NCI-H1092 treated with DMSO at 0.1 percent for 48 hours (cell line): ENCODE data around the gene CNTNAP2.
"Not testable (repeated sequence)": the region's sequence is repeated elsewhere in the genome, so short reads cannot be mapped to it uniquely, and the experiment has no call there.

Experiments used
- DNase-seq: peaks from one replicate; lab custom pipeline; 2025; lab: John Stamatoyannopoulos, UW

CNTNAP2 gene

GRCh38 chr7:148445260-148446044 lies 2328.9 kb downstream of the CNTNAP2 start:
- DNase-seq: no peak

- DNase-seq: no peak
Measured at GRCh38 chr7:148447221-148447849, 2330.7 kb downstream of the CNTNAP2 start.

GRCh38 chr7:148451526-148451925 lies 2334.9 kb downstream of the CNTNAP2 start:
- DNase-seq: not testable (repeated sequence)

- DNase-seq: no peak
Measured at GRCh38 chr7:148456351-148456750, 2339.8 kb downstream of the CNTNAP2 start.

- DNase-seq: no peak
Measured at GRCh38 chr7:148457310-148457921, 2340.8 kb downstream of the CNTNAP2 start.

DNA sequence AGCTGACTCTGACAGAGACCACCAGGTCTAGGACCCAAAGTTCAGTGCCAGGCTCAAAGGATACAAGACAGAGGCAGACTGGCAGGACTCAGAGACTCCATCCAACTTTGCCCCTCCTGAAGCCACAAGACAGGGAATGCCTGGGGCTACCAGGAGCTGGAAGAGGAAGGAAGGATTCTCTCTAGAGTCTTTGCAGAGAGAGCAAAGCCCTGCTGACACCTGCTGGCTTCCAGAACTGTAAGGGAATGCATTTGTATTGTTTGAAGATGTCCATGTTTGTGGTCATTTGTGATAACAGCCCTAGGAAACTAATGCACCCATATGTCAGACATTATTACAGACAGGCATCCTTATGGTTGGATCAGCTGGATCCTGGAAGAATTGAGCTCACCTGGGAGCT lies 2341.7 kb downstream of the CNTNAP2 start:
- no peak for DNase-seq

DNA sequence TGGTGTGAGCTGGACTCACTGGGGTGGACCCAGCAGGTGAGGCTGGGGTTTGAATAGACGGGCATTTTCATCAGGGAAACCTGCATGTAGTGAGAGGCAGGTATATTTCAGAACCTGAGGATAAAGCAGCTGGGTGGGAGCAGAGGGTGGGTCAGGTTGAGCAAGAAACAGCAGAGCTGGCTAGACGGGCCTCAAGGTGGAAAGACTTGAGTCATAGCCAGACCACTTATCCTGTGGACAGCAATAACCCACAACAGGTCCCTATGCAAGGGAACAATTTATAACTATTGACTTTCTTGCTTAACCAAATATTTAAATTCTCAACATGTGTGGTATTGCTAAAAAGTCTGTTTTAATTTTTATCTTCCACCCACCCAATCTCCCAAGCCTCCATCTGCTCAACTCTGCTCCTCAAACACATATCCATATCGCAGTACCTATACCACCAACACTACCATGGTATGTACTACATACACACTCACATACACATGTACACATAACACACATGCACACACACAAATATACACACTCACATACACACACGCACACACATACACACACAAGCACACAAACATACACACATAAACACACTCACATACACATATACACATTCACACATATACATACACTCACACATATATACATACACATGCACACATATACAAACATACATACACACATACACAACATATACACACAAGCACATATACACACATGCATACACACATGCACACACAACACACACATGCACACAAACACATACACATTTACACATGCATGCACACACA lies 2345.0 kb downstream of the CNTNAP2 start:
- no peak for DNase-seq

GRCh38 chr7:148462774-148463173 lies 2346.2 kb downstream of the CNTNAP2 start:
- DNase-seq: not testable (repeated sequence)

DNA sequence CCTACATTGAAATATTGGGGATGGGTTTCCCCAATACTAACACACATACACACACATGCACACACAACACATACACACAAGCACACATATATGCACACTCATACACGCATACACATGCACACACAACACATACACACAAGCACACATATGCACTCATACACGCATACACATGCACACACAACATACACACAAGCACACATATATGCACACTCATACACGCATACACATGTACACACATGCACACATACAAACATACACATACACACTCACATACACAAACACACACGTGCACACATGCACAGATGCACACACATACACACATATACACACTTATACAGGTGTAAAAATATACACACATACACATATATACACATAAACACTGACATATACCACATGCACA lies 2346.6 kb downstream of the CNTNAP2 start:
- no peak for DNase-seq

GRCh38 chr7:148464947-148465346 lies 2348.3 kb downstream of the CNTNAP2 start:
- DNase-seq: no peak

GRCh38 chr7:148465441-148465840 lies 2348.8 kb downstream of the CNTNAP2 start:
- not testable (repeated sequence) for DNase-seq

DNA sequence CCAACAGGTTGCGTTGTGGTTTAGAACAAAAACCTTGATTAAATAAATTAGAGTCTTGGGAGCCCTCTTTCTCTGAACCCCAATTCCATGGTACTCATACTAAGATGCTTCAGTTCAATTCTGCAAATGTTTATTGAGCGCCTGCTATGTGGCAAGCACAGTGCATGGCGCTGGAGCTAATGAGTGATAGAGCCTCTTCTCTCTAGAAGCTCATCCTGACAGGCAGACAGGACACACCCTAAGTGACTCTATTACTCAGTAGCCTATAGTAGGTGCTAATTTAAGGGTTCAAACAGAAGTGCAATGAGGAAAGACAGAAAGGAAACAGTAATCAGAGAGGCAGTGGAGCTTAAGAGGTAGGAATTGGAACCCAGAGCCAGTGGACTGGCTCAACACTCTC lies 2349.5 kb downstream of the CNTNAP2 start:
- DNase-seq: no peak

GRCh38 chr7:148468700-148469098 lies 2352.1 kb downstream of the CNTNAP2 start:
- no peak for DNase-seq
